Parathyroid adenoma (tissue), 2 donors: ENCODE data around the gene BID.

Source experiments
- H2AFZ ChIP-seq: fragments of 300-600 bp; sonication (generic); one replicate; pipeline ENCODE4 v1.7.0; 2017; ENCODE audit warnings: antibody characterized with exemption, mild to moderate bottlenecking
- H3K27ac ChIP-seq: fragments of 300-600 bp; sonication (generic); one replicate; pipeline ENCODE4 v1.7.0; 2017
- H3K27me3 ChIP-seq: fragments of 300-600 bp; sonication (generic); one replicate; pipeline ENCODE4 v1.7.0; 2017; ENCODE audit warnings: low read length; ENCODE audit not compliant: control insufficient read depth, insufficient read depth
- H3K36me3 ChIP-seq: fragments of 300-600 bp; sonication (generic); one replicate; pipeline ENCODE4 v1.7.0; 2017; ENCODE audit warnings: low read length; ENCODE audit not compliant: control insufficient read depth, insufficient read depth
- H3K4me1 ChIP-seq: fragments of 300-600 bp; sonication (generic); one replicate; pipeline ENCODE4 v1.7.0; 2017; ENCODE audit warnings: control low read depth
- H3K4me2 ChIP-seq: fragments of 300-600 bp; sonication (generic); one replicate; pipeline ENCODE4 v1.7.0; 2017; ENCODE audit warnings: low read length
- H3K4me3 ChIP-seq: fragments of 300-600 bp; sonication (generic); one replicate; pipeline ENCODE4 v1.7.0; 2017; ENCODE audit warnings: low read depth, low read length
- H3K79me2 ChIP-seq: fragments of 300-600 bp; sonication (generic); one replicate; pipeline ENCODE4 v1.7.0; 2017; ENCODE audit warnings: control low read depth
- H3K9ac ChIP-seq: fragments of 300-600 bp; sonication (generic); one replicate; pipeline ENCODE4 v1.7.0; 2017; ENCODE audit warnings: mild to moderate bottlenecking
- H3K9me3 ChIP-seq: fragments of 300-600 bp; sonication (generic); one replicate; pipeline ENCODE4 v1.7.0; 2017; ENCODE audit warnings: low read length; ENCODE audit not compliant: control insufficient read depth
- CTCF ChIP-seq: fragments of 300-600 bp; sonication (generic); IDR thresholded peaks from one replicate; pipeline ENCODE4 v1.7.0; 2017; ENCODE audit warnings: antibody characterized with exemption, mild to moderate bottlenecking
- donor health status: primary hyperparathyroidism.

The BID gene

DNA sequence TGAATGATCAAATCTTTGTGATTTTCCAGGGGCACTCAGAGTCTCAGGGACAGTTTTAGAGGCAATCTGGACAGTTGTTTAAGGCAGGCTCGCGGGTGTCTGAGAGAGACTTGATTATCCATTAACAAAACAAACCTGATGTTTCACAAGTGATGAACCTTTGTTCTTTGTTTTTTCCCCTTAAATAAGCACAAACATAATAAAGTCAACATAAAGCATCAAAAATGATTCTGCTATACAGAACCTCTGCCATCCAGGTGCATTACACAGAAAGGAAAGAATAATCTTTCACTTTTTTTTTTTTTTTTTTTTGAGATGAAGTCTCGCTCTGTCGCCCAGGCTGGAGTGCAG is 13.2 kb downstream of the BID start:
- Histone ChIP-seq H3K4me3 (no peak overlapping the region), H3K79me2 (no peaks in the 10 kb centered on the region), H3K4me1 (no peaks in the 10 kb centered on the region), H2AFZ (no peak overlapping the region), H3K4me2 (no peak overlapping the region), H3K27me3 (no peaks in the 10 kb centered on the region), H3K9me3 (no peaks in the 10 kb centered on the region), H3K9ac (no peak overlapping the region), H3K27ac (no peak overlapping the region), H3K36me3 (no peaks in the 10 kb centered on the region)
- TF ChIP-seq CTCF: no peak

DNA sequence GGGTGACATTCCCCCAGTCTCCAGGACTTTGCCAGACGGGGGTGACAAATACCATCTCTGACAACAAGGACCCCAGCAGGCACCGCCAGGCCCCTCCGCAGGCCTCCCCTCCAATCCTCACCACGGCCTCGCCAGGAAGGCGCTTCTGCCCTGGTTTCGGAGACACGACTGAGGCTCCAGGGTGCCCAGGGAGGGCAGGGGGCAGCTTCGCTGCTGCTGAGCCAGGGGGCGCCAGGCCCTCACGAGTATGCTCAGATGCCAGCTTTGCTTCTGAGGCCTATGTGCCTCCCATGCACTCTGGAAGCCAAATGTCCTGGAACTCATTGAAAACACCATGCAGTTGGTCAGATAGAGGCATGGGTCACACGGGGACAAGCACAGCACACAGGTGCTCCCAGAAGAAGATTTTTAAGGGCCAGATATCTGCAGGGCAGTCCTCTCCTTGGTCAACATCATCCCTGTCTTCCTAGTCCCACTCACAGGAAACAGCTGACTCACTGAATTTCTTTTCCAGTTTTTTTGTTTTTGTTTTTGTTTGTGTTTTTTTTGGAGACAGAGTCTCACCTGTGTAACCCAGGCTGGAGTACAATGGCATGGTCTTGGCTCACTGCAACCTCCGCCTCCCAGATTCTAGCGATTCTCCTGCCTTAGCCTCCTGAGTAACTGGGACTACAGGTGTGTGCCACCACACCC is 19.9 kb downstream of the BID start:
- no peaks in the 10 kb centered on the region for H3K4me1 ChIP-seq
- H3K36me3 ChIP-seq: no peaks in the 10 kb centered on the region
- H3K4me2 ChIP-seq: no peak overlapping the region
- no peak overlapping the region for H3K27ac ChIP-seq
- no peak for TF ChIP-seq CTCF
- no peak overlapping the region for H3K4me3 ChIP-seq
- H3K79me2 ChIP-seq: no peaks in the 10 kb centered on the region
- H2AFZ ChIP-seq: no peak overlapping the region
- no peaks in the 10 kb centered on the region for H3K9me3 ChIP-seq
- no peaks in the 10 kb centered on the region for H3K27me3 ChIP-seq
- H3K9ac ChIP-seq: no peak overlapping the region

GRCh38 chr22:17753401-17753989 is 20.8 kb downstream of the BID start:
- no peak for TF ChIP-seq CTCF

GRCh38 chr22:17751596-17751995 is 22.7 kb downstream of the BID start:
- no peak overlapping the region for H3K4me3 ChIP-seq
- no peaks in the 10 kb centered on the region for H3K79me2 ChIP-seq
- H3K9me3 ChIP-seq: no peaks in the 10 kb centered on the region
- H2AFZ ChIP-seq: no peak overlapping the region
- H3K4me1 ChIP-seq: no peaks in the 10 kb centered on the region
- TF ChIP-seq CTCF: no peak
- no peak overlapping the region for H3K27ac ChIP-seq
- H3K4me2 ChIP-seq: no peak overlapping the region
- no peaks in the 10 kb centered on the region for H3K36me3 ChIP-seq
- no peak overlapping the region for H3K9ac ChIP-seq
- H3K27me3 ChIP-seq: no peaks in the 10 kb centered on the region

More at GRCh38 chr22:17753401-17753989, 20.8 kb downstream of the BID start:
- Histone ChIP-seq H3K4me3 (no peak overlapping the region), H3K79me2 (no peaks in the 10 kb centered on the region), H3K9ac (no peak overlapping the region), H2AFZ (no peak overlapping the region), H3K27me3 (no peaks in the 10 kb centered on the region), H3K9me3 (no peaks in the 10 kb centered on the region), H3K4me2 (no peak overlapping the region), H3K27ac (no peak overlapping the region), H3K4me1 (no peaks in the 10 kb centered on the region), H3K36me3 (no peaks in the 10 kb centered on the region)
